Gastrocnemius medialis (tissue), 4 donors: ENCODE results near the gene RNF148.

ENCODE experiments used
- CTCF ChIP-seq, 5 experiments: fragments of 450-650 bp in 3 of 5; fragments of 200-600 bp in 2 of 5; sonication (generic) in 2 of 5; IDR thresholded peaks in 4 of 5; conservative IDR thresholded peaks in 1 of 5; 1 replicate in 4 of 5; 2 replicates in 1 of 5; pipeline ENCODE4 v1.5.1; 2016 to 2019; ENCODE audit warnings: antibody characterized with exemption in 5 of 5, mild to moderate bottlenecking in 3 of 5, moderate library complexity in 3 of 5
- POLR2A ChIP-seq, 2 donors: fragments of 450-650 bp; IDR thresholded peaks; one replicate each; pipeline ENCODE4 v1.6.1; 2017; ENCODE audit warnings: antibody characterized with exemption in 2 of 2, mild to moderate bottlenecking in 2 of 2, moderate library complexity in 2 of 2

GRCh38 chr7:122672536-122672935 is 30.2 kb downstream of the RNF148 start:
- no peak for TF ChIP-seq POLR2A (IDR thresholded peaks at IDR 0.05)
- no peak for TF ChIP-seq CTCF (IDR thresholded peaks at IDR 0.05 in 4 of 5, conservative IDR thresholded peaks at IDR 0.05 in 1 of 5)
